HepG2 (cell line): ENCODE data around the gene SKP1. TPM values are rescaled to one million over a fixed set of nuclear protein-coding genes. Genes with fewer than 3 reads are reported as not detected.

Source experiments
- ATAC-seq: fragments of 200-7000 bp; cut with Tn5 transposase; 3 replicates; pipeline ENCODE4 v1.9.1; 2020; ENCODE audit warnings: mild to moderate bottlenecking, moderate library complexity
- BruUV-seq: library from RNA; stranded (reverse); fragments of 400-500 nt; replicated peaks from 2 replicates; lab custom pipeline; 2021; lab: Mats Ljungman, UMichigan
- CTCF ChIA-PET: fragments of 300-600 bp; formaldehyde crosslinking; extraction: SDS; loops from one replicate; lab custom pipeline; 2021; ENCODE audit warnings: low total read pairs, inconsistent platforms, low intra/inter-chr PET ratio; lab: Yijun Ruan, JAX
- POLR2A ChIA-PET: fragments of 350-600 bp; sonication (Branson Sonifier 250); formaldehyde crosslinking; loops from one replicate; lab custom pipeline; 2020; ENCODE audit warnings: antibody characterized with exemption, inconsistent platforms; lab: Yijun Ruan, JAX
- DNase-seq: peaks from one replicate; pipeline ENCODE4 v3.0.0-alpha.2; 2015; ENCODE audit warnings: low spot score
- FAIRE-seq: peaks from 3 replicates; lab custom pipeline; 2011; peaks lifted over from hg19 to GRCh38; lab: Jason Lieb, UNC
- H2AFZ ChIP-seq: one replicate; pipeline ENCODE4 v1.6.1; 2011; ENCODE audit warnings: low read length, inconsistent platforms
- H3K27ac ChIP-seq: fragments of 300-600 bp; 3 replicates; pipeline ENCODE4 v1.8.0; 2011; ENCODE audit warnings: mixed run types, mild to moderate bottlenecking, mixed read lengths, low read length, inconsistent platforms; ENCODE audit not compliant: insufficient read depth; ENCODE audit errors: extremely low read length
- H3K27me3 ChIP-seq, 2 experiments: fragments of 200-600 bp in 1 of 2; 2 replicates in 1 of 2; 3 replicates in 1 of 2; pipeline versions ENCODE4 v1.6.0 to v1.8.0; 2011; ENCODE audit warnings: low read length in 2 of 2, mild to moderate bottlenecking in 2 of 2, moderate library complexity in 2 of 2, inconsistent platforms in 1 of 2; ENCODE audit not compliant: insufficient read depth in 2 of 2, control insufficient read depth in 1 of 2
- H3K36me3 ChIP-seq, 2 experiments: fragments of 200-600 bp in 1 of 2; replicated peaks in 1 of 2; 2 replicates in 1 of 2; 3 replicates in 1 of 2; pipeline versions ENCODE4 v1.5.1 to v1.8.0; 2011; ENCODE audit warnings: low read length in 2 of 2, inconsistent platforms in 1 of 2; ENCODE audit not compliant: insufficient read depth in 2 of 2, control insufficient read depth in 1 of 2
- H3K4me1 ChIP-seq: 2 replicates; pipeline ENCODE4 v1.5.1; 2012; ENCODE audit warnings: low read length, inconsistent platforms; ENCODE audit not compliant: insufficient read depth
- H3K4me2 ChIP-seq: 2 replicates; pipeline ENCODE4 v1.6.0; 2011; ENCODE audit warnings: low read depth, low read length, inconsistent platforms
- H3K4me3 ChIP-seq, 3 experiments: fragments of 200-600 bp in 1 of 3; sonication (generic), shearing (Covaris generic) in 1 of 3; replicated peaks in 1 of 3; 2 replicates each; pipeline ENCODE4 v1.5.1; 2011 to 2016; ENCODE audit warnings: low read length in 3 of 3, inconsistent platforms in 2 of 3, low read depth in 2 of 3, mild to moderate bottlenecking in 2 of 3, control low read depth in 1 of 3, mixed read lengths in 1 of 3; ENCODE audit not compliant: insufficient read depth in 1 of 3
- H3K79me2 ChIP-seq: one replicate; pipeline ENCODE4 v1.6.1; 2011; ENCODE audit warnings: low read length, inconsistent platforms; ENCODE audit not compliant: insufficient read depth
- H3K9ac ChIP-seq: 2 replicates; pipeline ENCODE4 v1.6.0; 2011; ENCODE audit warnings: mild to moderate bottlenecking, low read depth, low read length, inconsistent platforms; ENCODE audit not compliant: insufficient read depth
- H3K9me3 ChIP-seq: 2 replicates; pipeline ENCODE4 v1.5.1; 2012; ENCODE audit warnings: mild to moderate bottlenecking, low read length
- H4K20me1 ChIP-seq: 2 replicates; pipeline ENCODE4 v1.6.0; 2011; ENCODE audit warnings: inconsistent platforms, mild to moderate bottlenecking, low read length, moderate library complexity; ENCODE audit not compliant: insufficient read depth
- ETV5 ChIP-seq: IDR thresholded peaks from 2 replicates; pipeline ENCODE4 v1.6.1; 2018; ENCODE audit warnings: missing biosample characterization, missing genetic modification reagents, inconsistent platforms, borderline replicate concordance
- ONECUT2 ChIP-seq: sonication (generic); formaldehyde crosslinking; IDR thresholded peaks from 2 replicates; pipeline ENCODE4 v1.4.0; 2020; ENCODE audit warnings: missing genetic modification reagents
- RBM39 ChIP-seq: fragments of 200-400 bp; formaldehyde crosslinking; IDR thresholded peaks from one replicate; pipeline ENCODE4 v1.6.1; 2018; ENCODE audit warnings: antibody characterized with exemption, mild to moderate bottlenecking, low read depth, low read length; ENCODE audit not compliant: poor library complexity, severe bottlenecking
- SMYD3 ChIP-seq: sonication (generic); formaldehyde crosslinking; IDR thresholded peaks from 2 replicates; pipeline ENCODE4 v1.8.1; 2023; ENCODE audit warnings: mild to moderate bottlenecking, missing genetic modification reagents
- ZNF30 ChIP-seq: sonication (generic); formaldehyde crosslinking; IDR thresholded peaks from 2 replicates; pipeline ENCODE4 v1.5.0; 2020; ENCODE audit warnings: mild to moderate bottlenecking, missing genetic modification reagents
- ZNF335 ChIP-seq: sonication (generic); formaldehyde crosslinking; IDR thresholded peaks from 2 replicates; pipeline ENCODE4 v1.4.0; 2020; ENCODE audit warnings: missing genetic modification reagents
- ZNF567 ChIP-seq: sonication (generic); formaldehyde crosslinking; IDR thresholded peaks from 2 replicates; pipeline ENCODE4 v1.8.1; 2023; ENCODE audit warnings: mild to moderate bottlenecking, missing genetic modification reagents, borderline replicate concordance
- ZNF572 ChIP-seq: sonication (generic); formaldehyde crosslinking; IDR thresholded peaks from 2 replicates; pipeline ENCODE4 v1.5.1; 2020; ENCODE audit warnings: mild to moderate bottlenecking, missing genetic modification reagents
- ZNF589 ChIP-seq: sonication (generic); formaldehyde crosslinking; conservative IDR thresholded peaks from 2 replicates; pipeline ENCODE4 v1.8.0; 2022; ENCODE audit warnings: mild to moderate bottlenecking, moderate library complexity, missing genetic modification reagents
- WGBS: methylation state at CpG from one replicate; pipeline ENCODE4 v1.1.6; 2017; ENCODE audit warnings: low lambda C conversion rate; 5-methylcytosine and 5-hydroxymethylcytosine counted together
- in situ Hi-C: cut with HindIII; loops from 2 replicates; pipeline ENCODE4 v1.10.0; 2017; ENCODE audit warnings: low pct_unique_long_range_greater_than_20kb; ENCODE audit not compliant: extremely low pct_ligation_motif_present
- intact Hi-C: fragments of 100-400 bp; cut with micrococcal nuclease; formaldehyde crosslinking; loops from one replicate; pipeline ENCODE4 v1.10.0; 2022; ENCODE audit not compliant: unreplicated experiment
- polyA plus RNA-seq, 8 experiments: library from polyadenylated mRNA; depleted of rRNA in 3 of 8; stranded (reverse) in 7 of 8; unstranded in 1 of 8; fragments of >200 nt; fragmentation: Illumina TruSeq in 4 of 8; extraction: Trizol in 4 of 8; gene quantifications; 2 replicates each; pipeline versions ENCODE4 v1.2.1 to v1.2.3, GENCODE V29; 2011 to 2016; ENCODE audit warnings: low read depth in 4 of 8, missing spikeins in 1 of 8, mixed read lengths in 1 of 8; ENCODE audit not compliant: insufficient read depth in 1 of 8
- total RNA-seq, 5 experiments: library from RNA; depleted of rRNA; stranded (reverse); fragments of >200 nt; fragmentation: Illumina TruSeq; extraction: Trizol; gene quantifications; 2 replicates each; pipeline ENCODE4 v1.2.3, GENCODE V29; 2016; ENCODE audit warnings: low read depth in 1 of 5
- TF ChIP-seq, protein P1 (sequence below): sonication (generic); formaldehyde crosslinking; conservative IDR thresholded peaks from 2 replicates; pipeline ENCODE4 v1.4.0; 2020; ENCODE audit warnings: missing genetic modification reagents
- TF ChIP-seq, protein P2 (sequence below): sonication (generic); formaldehyde crosslinking; IDR thresholded peaks from 2 replicates; pipeline ENCODE4 v1.5.0; 2020; ENCODE audit warnings: missing genetic modification reagents
- TF ChIP-seq, protein P3 (sequence below): sonication (generic); IDR thresholded peaks from 2 replicates; pipeline ENCODE4 v1.6.1; 2016; ENCODE audit warnings: low read depth, borderline replicate concordance
- TF ChIP-seq, protein P4 (sequence below): sonication (generic); formaldehyde crosslinking; IDR thresholded peaks from 2 replicates; pipeline ENCODE4 v1.5.1; 2020; ENCODE audit warnings: mild to moderate bottlenecking, missing genetic modification reagents, moderate library complexity

SKP1 gene
- total and polyA plus RNA-seq, 2 of the 13 experiments (the other 11 are each of a cell fraction or from before 2014, with no cell fraction given): 134 to 340 TPM

- H3K9ac ChIP-seq: no peak overlapping the region
- H3K4me3 ChIP-seq: no peak overlapping the region
- H3K4me1 ChIP-seq: peaks cover 24% of the 10 kb centered on the region
- H4K20me1 ChIP-seq: peaks cover 24% of the 10 kb centered on the region
- H3K36me3 ChIP-seq: peaks cover 25 to 76% of the 10 kb centered on the region in 2 experiments
- no peak overlapping the region for H3K4me2 ChIP-seq
- H3K79me2 ChIP-seq: peaks cover under 1% of the 10 kb centered on the region
- no peaks in the 10 kb centered on the region for H3K27me3 ChIP-seq
- no peak for ATAC-seq
- DNase-seq: no peak
- FAIRE-seq: no peak
- WGBS: 89% methylated on average over 5 of the region's 5 CpGs
- ChIA-PET POLR2A (interaction anchor here (1.5 to 4.4 kb wide), 2 partner anchors 42 to 100 kb away, joined by 4 to 31 read pairs; no protein-coding TSS in a partner anchor), CTCF (interaction anchor here (1.5 to 5.0 kb wide), 2 partner anchors 40 to 103 kb away, joined by 8 to 71 read pairs; no protein-coding TSS in a partner anchor)
- H3K9me3 ChIP-seq: no peaks in the 10 kb centered on the region
- BruUV-seq: no TSS peak
- intact Hi-C loops: no loop called here
- TF ChIP-seq RBM39 (no peak), ZNF572 (no peak), ZNF30 (CRISPR knock-in tag) (no peak), SMYD3 (CRISPR knock-in tag) (no peak), ZNF335 (no peak), ZNF589 (no peak), ZNF567 (CRISPR knock-in tag) (no peak), ETV5 (CRISPR knock-in tag) (no peak), ONECUT2 (CRISPR knock-in tag) (no peak)
- TF ChIP-seq, protein P1, sequence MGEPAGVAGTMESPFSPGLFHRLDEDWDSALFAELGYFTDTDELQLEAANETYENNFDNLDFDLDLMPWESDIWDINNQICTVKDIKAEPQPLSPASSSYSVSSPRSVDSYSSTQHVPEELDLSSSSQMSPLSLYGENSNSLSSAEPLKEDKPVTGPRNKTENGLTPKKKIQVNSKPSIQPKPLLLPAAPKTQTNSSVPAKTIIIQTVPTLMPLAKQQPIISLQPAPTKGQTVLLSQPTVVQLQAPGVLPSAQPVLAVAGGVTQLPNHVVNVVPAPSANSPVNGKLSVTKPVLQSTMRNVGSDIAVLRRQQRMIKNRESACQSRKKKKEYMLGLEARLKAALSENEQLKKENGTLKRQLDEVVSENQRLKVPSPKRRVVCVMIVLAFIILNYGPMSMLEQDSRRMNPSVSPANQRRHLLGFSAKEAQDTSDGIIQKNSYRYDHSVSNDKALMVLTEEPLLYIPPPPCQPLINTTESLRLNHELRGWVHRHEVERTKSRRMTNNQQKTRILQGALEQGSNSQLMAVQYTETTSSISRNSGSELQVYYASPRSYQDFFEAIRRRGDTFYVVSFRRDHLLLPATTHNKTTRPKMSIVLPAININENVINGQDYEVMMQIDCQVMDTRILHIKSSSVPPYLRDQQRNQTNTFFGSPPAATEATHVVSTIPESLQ (CRISPR knock-in tag): no peak
- TF ChIP-seq, protein P2, sequence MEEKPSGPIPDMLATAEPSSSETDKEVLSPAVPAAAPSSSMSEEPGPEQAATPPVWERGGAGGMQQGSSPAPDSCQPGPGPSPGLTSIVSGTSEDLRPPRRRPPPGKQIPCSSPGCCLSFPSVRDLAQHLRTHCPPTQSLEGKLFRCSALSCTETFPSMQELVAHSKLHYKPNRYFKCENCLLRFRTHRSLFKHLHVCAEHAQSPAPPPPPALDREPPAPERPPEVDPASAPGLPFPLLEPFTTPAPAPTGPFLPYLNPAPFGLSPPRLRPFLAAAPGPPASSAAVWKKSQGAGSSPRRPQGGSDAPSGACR: no peak
- TF ChIP-seq, protein P3, sequence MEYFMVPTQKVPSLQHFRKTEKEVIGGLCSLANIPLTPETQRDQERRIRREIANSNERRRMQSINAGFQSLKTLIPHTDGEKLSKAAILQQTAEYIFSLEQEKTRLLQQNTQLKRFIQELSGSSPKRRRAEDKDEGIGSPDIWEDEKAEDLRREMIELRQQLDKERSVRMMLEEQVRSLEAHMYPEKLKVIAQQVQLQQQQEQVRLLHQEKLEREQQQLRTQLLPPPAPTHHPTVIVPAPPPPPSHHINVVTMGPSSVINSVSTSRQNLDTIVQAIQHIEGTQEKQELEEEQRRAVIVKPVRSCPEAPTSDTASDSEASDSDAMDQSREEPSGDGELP: no peak
- TF ChIP-seq, protein P4, sequence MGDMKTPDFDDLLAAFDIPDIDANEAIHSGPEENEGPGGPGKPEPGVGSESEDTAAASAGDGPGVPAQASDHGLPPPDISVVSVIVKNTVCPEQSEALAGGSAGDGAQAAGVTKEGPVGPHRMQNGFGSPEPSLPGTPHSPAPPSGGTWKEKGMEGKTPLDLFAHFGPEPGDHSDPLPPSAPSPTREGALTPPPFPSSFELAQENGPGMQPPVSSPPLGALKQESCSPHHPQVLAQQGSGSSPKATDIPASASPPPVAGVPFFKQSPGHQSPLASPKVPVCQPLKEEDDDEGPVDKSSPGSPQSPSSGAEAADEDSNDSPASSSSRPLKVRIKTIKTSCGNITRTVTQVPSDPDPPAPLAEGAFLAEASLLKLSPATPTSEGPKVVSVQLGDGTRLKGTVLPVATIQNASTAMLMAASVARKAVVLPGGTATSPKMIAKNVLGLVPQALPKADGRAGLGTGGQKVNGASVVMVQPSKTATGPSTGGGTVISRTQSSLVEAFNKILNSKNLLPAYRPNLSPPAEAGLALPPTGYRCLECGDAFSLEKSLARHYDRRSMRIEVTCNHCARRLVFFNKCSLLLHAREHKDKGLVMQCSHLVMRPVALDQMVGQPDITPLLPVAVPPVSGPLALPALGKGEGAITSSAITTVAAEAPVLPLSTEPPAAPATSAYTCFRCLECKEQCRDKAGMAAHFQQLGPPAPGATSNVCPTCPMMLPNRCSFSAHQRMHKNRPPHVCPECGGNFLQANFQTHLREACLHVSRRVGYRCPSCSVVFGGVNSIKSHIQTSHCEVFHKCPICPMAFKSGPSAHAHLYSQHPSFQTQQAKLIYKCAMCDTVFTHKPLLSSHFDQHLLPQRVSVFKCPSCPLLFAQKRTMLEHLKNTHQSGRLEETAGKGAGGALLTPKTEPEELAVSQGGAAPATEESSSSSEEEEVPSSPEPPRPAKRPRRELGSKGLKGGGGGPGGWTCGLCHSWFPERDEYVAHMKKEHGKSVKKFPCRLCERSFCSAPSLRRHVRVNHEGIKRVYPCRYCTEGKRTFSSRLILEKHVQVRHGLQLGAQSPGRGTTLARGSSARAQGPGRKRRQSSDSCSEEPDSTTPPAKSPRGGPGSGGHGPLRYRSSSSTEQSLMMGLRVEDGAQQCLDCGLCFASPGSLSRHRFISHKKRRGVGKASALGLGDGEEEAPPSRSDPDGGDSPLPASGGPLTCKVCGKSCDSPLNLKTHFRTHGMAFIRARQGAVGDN (CRISPR knock-in tag): no peak
- in situ Hi-C loops: no loop called here
- H3K27ac ChIP-seq: no peak overlapping the region
- no peak overlapping the region for H2AFZ ChIP-seq
Observed at GRCh38 chr5:134142052-134142451, 34.7 kb downstream of the SKP1 start.
